ENCODE results near the gene MBD5.

GRCh38 chr2:148534416-148535204, 513.7 kb downstream of the MBD5 start:
- no peak for TF ChIP-seq USF1 (IDR thresholded peaks at IDR 0.05; ENCODE audit: borderline replicate concordance, low read depth)
- no peak for TF ChIP-seq EZH2phosphoT487 (IDR thresholded peaks at IDR 0.05; ENCODE audit: borderline replicate concordance, low read depth)
- no peak for TF ChIP-seq REST (IDR thresholded peaks at IDR 0.05; ENCODE audit: low read depth, low read length)
- no peak for TF ChIP-seq FOXJ3 (CRISPR knock-in tag; IDR thresholded peaks at IDR 0.05)
- TF ChIP-seq, protein P1, sequence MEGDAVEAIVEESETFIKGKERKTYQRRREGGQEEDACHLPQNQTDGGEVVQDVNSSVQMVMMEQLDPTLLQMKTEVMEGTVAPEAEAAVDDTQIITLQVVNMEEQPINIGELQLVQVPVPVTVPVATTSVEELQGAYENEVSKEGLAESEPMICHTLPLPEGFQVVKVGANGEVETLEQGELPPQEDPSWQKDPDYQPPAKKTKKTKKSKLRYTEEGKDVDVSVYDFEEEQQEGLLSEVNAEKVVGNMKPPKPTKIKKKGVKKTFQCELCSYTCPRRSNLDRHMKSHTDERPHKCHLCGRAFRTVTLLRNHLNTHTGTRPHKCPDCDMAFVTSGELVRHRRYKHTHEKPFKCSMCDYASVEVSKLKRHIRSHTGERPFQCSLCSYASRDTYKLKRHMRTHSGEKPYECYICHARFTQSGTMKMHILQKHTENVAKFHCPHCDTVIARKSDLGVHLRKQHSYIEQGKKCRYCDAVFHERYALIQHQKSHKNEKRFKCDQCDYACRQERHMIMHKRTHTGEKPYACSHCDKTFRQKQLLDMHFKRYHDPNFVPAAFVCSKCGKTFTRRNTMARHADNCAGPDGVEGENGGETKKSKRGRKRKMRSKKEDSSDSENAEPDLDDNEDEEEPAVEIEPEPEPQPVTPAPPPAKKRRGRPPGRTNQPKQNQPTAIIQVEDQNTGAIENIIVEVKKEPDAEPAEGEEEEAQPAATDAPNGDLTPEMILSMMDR (IDR thresholded peaks at IDR 0.05), result no peak
- TF ChIP-seq JUND (IDR thresholded peaks at IDR 0.05), result no peak
- TF ChIP-seq GABPA (IDR thresholded peaks at IDR 0.05; ENCODE audit: low read depth), result no peak
- no peak for TF ChIP-seq TAF1 (IDR thresholded peaks at IDR 0.05; ENCODE audit: borderline replicate concordance, low read depth, low read length)
- no peak for TF ChIP-seq RFX5 (IDR thresholded peaks at IDR 0.05; ENCODE audit: low read length)
- TF ChIP-seq, protein P2, sequence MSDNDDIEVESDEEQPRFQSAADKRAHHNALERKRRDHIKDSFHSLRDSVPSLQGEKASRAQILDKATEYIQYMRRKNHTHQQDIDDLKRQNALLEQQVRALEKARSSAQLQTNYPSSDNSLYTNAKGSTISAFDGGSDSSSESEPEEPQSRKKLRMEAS (IDR thresholded peaks at IDR 0.05; ENCODE audit: low read depth), result no peak
- no peak for TF ChIP-seq MXI1 (IDR thresholded peaks at IDR 0.05; ENCODE audit: low read depth, low read length)
- TF ChIP-seq, protein P3, sequence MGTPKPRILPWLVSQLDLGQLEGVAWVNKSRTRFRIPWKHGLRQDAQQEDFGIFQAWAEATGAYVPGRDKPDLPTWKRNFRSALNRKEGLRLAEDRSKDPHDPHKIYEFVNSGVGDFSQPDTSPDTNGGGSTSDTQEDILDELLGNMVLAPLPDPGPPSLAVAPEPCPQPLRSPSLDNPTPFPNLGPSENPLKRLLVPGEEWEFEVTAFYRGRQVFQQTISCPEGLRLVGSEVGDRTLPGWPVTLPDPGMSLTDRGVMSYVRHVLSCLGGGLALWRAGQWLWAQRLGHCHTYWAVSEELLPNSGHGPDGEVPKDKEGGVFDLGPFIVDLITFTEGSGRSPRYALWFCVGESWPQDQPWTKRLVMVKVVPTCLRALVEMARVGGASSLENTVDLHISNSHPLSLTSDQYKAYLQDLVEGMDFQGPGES (IDR thresholded peaks at IDR 0.05; ENCODE audit: low read depth, low read length), result no peak

All from SK-N-SH (cell line).